ENCODE measurements around the gene PRPF6. TPM values are rescaled to one million over a fixed set of nuclear protein-coding genes. Genes with fewer than 3 reads are reported as not detected.

PRPF6 gene
- total and polyA plus RNA-seq, 2 of the 13 experiments (the other 11 are each of a cell fraction or from before 2014, with no cell fraction given): 63.7 to 101 TPM

GRCh38 chr20:64057628-64058498 is 76.9 kb downstream of the PRPF6 start (continued):
- TF ChIP-seq SCMH1 (CRISPR knock-in tag; IDR thresholded peaks at IDR 0.05; ENCODE audit: borderline replicate concordance) (no peak), SPEN (CRISPR knock-in tag; IDR thresholded peaks at IDR 0.05; ENCODE audit: low read depth) (peak; percentile 79), HIVEP1 (CRISPR knock-in tag; IDR thresholded peaks at IDR 0.05) (no peak), ZSCAN20 (CRISPR knock-in tag; IDR thresholded peaks at IDR 0.05; ENCODE audit: borderline replicate concordance) (no peak; the same call in 1 of the 2 replicates), ZNF749 (CRISPR knock-in tag; IDR thresholded peaks at IDR 0.05; ENCODE audit: borderline replicate concordance) (no peak), GATA4 (IDR thresholded peaks at IDR 0.05; ENCODE audit: borderline replicate concordance, low read depth) (no peak), GRHL1 (CRISPR knock-in tag; conservative IDR thresholded peaks at IDR 0.05) (no peak), DR1 (CRISPR knock-in tag; IDR thresholded peaks at IDR 0.05) (no peak), HES4 (CRISPR knock-in tag; IDR thresholded peaks at IDR 0.05; ENCODE audit: borderline replicate concordance) (no peak; the same call in 1 of the 2 replicates)
- TF ChIP-seq, protein P1, sequence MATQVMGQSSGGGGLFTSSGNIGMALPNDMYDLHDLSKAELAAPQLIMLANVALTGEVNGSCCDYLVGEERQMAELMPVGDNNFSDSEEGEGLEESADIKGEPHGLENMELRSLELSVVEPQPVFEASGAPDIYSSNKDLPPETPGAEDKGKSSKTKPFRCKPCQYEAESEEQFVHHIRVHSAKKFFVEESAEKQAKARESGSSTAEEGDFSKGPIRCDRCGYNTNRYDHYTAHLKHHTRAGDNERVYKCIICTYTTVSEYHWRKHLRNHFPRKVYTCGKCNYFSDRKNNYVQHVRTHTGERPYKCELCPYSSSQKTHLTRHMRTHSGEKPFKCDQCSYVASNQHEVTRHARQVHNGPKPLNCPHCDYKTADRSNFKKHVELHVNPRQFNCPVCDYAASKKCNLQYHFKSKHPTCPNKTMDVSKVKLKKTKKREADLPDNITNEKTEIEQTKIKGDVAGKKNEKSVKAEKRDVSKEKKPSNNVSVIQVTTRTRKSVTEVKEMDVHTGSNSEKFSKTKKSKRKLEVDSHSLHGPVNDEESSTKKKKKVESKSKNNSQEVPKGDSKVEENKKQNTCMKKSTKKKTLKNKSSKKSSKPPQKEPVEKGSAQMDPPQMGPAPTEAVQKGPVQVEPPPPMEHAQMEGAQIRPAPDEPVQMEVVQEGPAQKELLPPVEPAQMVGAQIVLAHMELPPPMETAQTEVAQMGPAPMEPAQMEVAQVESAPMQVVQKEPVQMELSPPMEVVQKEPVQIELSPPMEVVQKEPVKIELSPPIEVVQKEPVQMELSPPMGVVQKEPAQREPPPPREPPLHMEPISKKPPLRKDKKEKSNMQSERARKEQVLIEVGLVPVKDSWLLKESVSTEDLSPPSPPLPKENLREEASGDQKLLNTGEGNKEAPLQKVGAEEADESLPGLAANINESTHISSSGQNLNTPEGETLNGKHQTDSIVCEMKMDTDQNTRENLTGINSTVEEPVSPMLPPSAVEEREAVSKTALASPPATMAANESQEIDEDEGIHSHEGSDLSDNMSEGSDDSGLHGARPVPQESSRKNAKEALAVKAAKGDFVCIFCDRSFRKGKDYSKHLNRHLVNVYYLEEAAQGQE (IDR thresholded peaks at IDR 0.05; ENCODE audit: borderline replicate concordance in 1 of 2, low read depth in 1 of 2, low read length in 2 of 2): no peak
- TF ChIP-seq, protein P2, sequence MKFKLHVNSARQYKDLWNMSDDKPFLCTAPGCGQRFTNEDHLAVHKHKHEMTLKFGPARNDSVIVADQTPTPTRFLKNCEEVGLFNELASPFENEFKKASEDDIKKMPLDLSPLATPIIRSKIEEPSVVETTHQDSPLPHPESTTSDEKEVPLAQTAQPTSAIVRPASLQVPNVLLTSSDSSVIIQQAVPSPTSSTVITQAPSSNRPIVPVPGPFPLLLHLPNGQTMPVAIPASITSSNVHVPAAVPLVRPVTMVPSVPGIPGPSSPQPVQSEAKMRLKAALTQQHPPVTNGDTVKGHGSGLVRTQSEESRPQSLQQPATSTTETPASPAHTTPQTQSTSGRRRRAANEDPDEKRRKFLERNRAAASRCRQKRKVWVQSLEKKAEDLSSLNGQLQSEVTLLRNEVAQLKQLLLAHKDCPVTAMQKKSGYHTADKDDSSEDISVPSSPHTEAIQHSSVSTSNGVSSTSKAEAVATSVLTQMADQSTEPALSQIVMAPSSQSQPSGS (CRISPR knock-in tag; IDR thresholded peaks at IDR 0.05): peak; percentile 54
- TF ChIP-seq, protein P3, sequence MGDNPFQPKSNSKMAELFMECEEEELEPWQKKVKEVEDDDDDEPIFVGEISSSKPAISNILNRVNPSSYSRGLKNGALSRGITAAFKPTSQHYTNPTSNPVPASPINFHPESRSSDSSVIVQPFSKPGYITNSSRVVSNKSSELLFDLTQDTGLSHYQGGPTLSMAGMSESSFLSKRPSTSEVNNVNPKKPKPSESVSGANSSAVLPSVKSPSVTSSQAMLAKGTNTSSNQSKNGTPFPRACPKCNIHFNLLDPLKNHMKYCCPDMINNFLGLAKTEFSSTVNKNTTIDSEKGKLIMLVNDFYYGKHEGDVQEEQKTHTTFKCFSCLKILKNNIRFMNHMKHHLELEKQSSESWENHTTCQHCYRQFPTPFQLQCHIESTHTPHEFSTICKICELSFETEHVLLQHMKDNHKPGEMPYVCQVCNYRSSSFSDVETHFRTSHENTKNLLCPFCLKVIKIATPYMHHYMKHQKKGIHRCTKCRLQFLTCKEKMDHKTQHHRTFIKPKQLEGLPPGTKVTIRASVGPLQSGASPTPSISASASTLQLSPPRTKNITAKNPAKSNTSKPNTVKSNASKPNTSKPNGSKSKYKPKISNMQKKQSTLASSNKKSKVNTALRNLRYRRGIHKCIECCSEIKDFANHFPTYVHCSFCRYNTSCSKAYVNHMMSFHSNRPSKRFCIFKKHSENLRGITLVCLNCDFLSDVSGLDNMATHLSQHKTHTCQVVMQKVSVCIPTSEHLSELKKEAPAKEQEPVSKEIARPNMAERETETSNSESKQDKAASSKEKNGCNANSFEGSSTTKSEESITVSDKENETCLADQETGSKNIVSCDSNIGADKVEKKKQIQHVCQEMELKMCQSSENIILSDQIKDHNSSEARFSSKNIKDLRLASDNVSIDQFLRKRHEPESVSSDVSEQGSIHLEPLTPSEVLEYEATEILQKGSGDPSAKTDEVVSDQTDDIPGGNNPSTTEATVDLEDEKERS (CRISPR knock-in tag; IDR thresholded peaks at IDR 0.05): peak; percentile 95

Measured in HepG2 (cell line).